GM18870 (cell line): ENCODE data around the gene MGME1.
A peak's percentile ranks its signal among the peaks of the same experiment; 100 is the strongest.

Experiments
- ATAC-seq: cut with Tn5 transposase; IDR thresholded peaks from one replicate; pipeline ENCODE4 v1.9.1; 2021; ENCODE audit warnings: moderate library complexity; ENCODE audit not compliant: unreplicated experiment

Gene MGME1

GRCh38 chr20:17940224-17940971 lies 28.4 kb upstream of the MGME1 start:
- no peak for ATAC-seq

GRCh38 chr20:17941087-17941825 lies 27.6 kb upstream of the MGME1 start:
- no peak for ATAC-seq

- ATAC-seq = no peak
Observed at GRCh38 chr20:17941826-17942196, 27.0 kb upstream of the MGME1 start.

GRCh38 chr20:17943343-17943742 lies 25.5 kb upstream of the MGME1 start:
- ATAC-seq = peak; percentile 65

- ATAC-seq = no peak
Observed at GRCh38 chr20:17944854-17945474, 23.9 kb upstream of the MGME1 start.

- ATAC-seq = no peak
Observed at GRCh38 chr20:17946040-17946439, 22.8 kb upstream of the MGME1 start.

- no peak for ATAC-seq
Observed at GRCh38 chr20:17946572-17947473, 22.0 kb upstream of the MGME1 start.

- no peak for ATAC-seq
Observed at GRCh38 chr20:17947474-17947815, 21.4 kb upstream of the MGME1 start.

- no peak for ATAC-seq
Observed at GRCh38 chr20:17948442-17948841, 20.4 kb upstream of the MGME1 start.

GRCh38 chr20:17949899-17950298 lies 18.9 kb upstream of the MGME1 start:
- no peak for ATAC-seq

GRCh38 chr20:17950670-17951069 lies 18.1 kb upstream of the MGME1 start:
- ATAC-seq = no peak

GRCh38 chr20:17951323-17951722 lies 17.5 kb upstream of the MGME1 start:
- ATAC-seq = no peak

GRCh38 chr20:17952692-17953684 lies 15.8 kb upstream of the MGME1 start:
- no peak for ATAC-seq

GRCh38 chr20:17953935-17954334 lies 14.9 kb upstream of the MGME1 start:
- no peak for ATAC-seq

- no peak for ATAC-seq
Observed at GRCh38 chr20:17955302-17955701, 13.5 kb upstream of the MGME1 start.

- no peak for ATAC-seq
Observed at GRCh38 chr20:17956099-17956685, 12.6 kb upstream of the MGME1 start.

GRCh38 chr20:17957505-17958363 lies 11.1 kb upstream of the MGME1 start:
- no peak for ATAC-seq

- ATAC-seq = no peak
Observed at GRCh38 chr20:17958373-17959256, 10.2 kb upstream of the MGME1 start.
